AG08396 (cell line): ENCODE measurements around the gene SBF2.
"Not testable (repeated sequence)": the region's sequence is repeated elsewhere in the genome, so short reads cannot be mapped to it uniquely, and the experiment has no call there.

Experiments
- DNase-seq: peaks from one replicate; pipeline ENCODE4 v3.0.0; 2012; ENCODE audit warnings: low spot score, mixed read lengths

SBF2 gene

GRCh38 chr11:10192036-10192435 lies 102.0 kb downstream of the SBF2 start:
- DNase-seq: no peak

- peak; percentile 8 for DNase-seq
Measured at GRCh38 chr11:10181811-10182210, 112.2 kb downstream of the SBF2 start.

GRCh38 chr11:10164621-10165020 lies 129.4 kb downstream of the SBF2 start:
- DNase-seq: no peak

- no peak for DNase-seq
Measured at GRCh38 chr11:10162222-10162621, 131.8 kb downstream of the SBF2 start.

- no peak for DNase-seq
Measured at GRCh38 chr11:10160350-10160749, 133.7 kb downstream of the SBF2 start.

GRCh38 chr11:10158461-10158860 lies 135.6 kb downstream of the SBF2 start:
- no peak for DNase-seq

- DNase-seq: no peak
Measured at GRCh38 chr11:10155793-10156490, 138.1 kb downstream of the SBF2 start.

- DNase-seq: no peak
Measured at GRCh38 chr11:10150800-10151199, 143.2 kb downstream of the SBF2 start.

GRCh38 chr11:10149553-10149952 lies 144.5 kb downstream of the SBF2 start:
- no peak for DNase-seq

GRCh38 chr11:10147195-10147594 lies 146.8 kb downstream of the SBF2 start:
- no peak for DNase-seq

GRCh38 chr11:10144954-10145353 lies 149.1 kb downstream of the SBF2 start:
- DNase-seq: no peak

- DNase-seq: peak; percentile 73
Measured at GRCh38 chr11:10139656-10140055, 154.4 kb downstream of the SBF2 start.

- no peak for DNase-seq
Measured at GRCh38 chr11:10139143-10139542, 154.9 kb downstream of the SBF2 start.

GRCh38 chr11:10134975-10135481 lies 159.0 kb downstream of the SBF2 start:
- no peak for DNase-seq

- not testable (repeated sequence) for DNase-seq
Measured at GRCh38 chr11:10134226-10134625, 159.8 kb downstream of the SBF2 start.

GRCh38 chr11:10133251-10133650 lies 160.8 kb downstream of the SBF2 start:
- DNase-seq: not testable (repeated sequence)

GRCh38 chr11:10130875-10131274 lies 163.1 kb downstream of the SBF2 start:
- DNase-seq: no peak

GRCh38 chr11:10129184-10129583 lies 164.8 kb downstream of the SBF2 start:
- DNase-seq: not testable (repeated sequence)

- no peak for DNase-seq
Measured at GRCh38 chr11:10125522-10126133, 168.4 kb downstream of the SBF2 start.

- DNase-seq: no peak
Measured at GRCh38 chr11:10122326-10123197, 171.5 kb downstream of the SBF2 start.

GRCh38 chr11:10118865-10119264 lies 175.2 kb downstream of the SBF2 start:
- DNase-seq: no peak

- no peak for DNase-seq
Measured at GRCh38 chr11:10117709-10118351, 176.2 kb downstream of the SBF2 start.
